ENCODE results near the gene SYMPK. TPM values are rescaled to one million over a fixed set of nuclear protein-coding genes. Genes with fewer than 3 reads are reported as not detected.

Gene SYMPK
- total and polyA plus RNA-seq, 7 experiments from 2014 or later = 9.9 to 110 (median 84.2) TPM

DNA sequence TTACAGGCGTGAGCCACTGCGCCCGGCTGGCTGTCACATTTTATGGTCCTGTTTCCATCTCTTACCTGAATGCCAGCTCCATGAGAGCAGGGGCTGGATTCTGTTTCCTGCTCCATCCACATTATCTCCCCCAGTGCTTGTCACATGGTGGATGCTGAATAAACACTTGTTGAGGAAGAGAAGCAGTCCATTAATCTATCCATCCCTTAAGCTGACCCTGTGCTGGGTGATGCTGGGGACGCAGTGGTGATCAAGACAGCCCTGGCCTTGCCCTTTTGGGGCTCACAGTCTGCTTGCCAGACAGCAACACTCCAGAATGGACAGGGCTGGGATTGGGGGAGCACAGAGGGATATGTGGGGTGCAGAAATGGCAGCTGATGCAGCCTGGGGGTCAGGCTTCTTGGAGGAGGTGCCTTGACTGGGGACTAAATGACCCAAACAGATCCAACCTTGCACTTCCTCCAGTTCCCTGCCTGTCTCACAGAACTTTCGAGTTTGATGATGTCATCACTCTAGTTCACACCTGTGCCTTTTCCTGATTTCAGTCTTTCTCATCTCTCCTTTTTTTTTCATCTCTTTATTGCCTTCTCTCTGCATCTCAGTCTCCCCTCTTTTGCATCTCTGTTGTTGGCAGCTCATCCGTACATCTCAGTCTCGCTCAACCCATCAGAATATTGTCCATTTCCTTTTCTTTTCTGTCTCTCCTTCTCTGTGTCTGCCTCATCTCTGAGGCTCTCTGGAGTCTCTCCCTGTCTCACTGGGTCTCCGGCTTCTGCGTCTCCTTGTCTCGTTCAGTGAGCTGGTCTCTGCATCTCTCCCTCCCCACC is 18.3 kb upstream of the SYMPK start:
- no peak for ATAC-seq
- H3K36me3 ChIP-seq (ENCODE audit: control insufficient read depth in 2 of 3, insufficient read depth in 3 of 3, low read length in 3 of 3) = no peaks in the 10 kb centered on the region
- H3K9me3 ChIP-seq (ENCODE audit: control insufficient read depth in 2 of 3, low read length in 3 of 3) = no peaks in the 10 kb centered on the region
- Mint-ChIP-seq H3K9me3 (peaks cover 0 to 4% (median 0%) of the 10 kb centered on the region in 11 donors), H3K4me1 (peaks cover 22 to 49% (median 35%) of the 10 kb centered on the region in 7 donors), H3K4me3 (peak overlapping the region in 1 of 10 donors; percentile 20), H3K36me3 (peaks cover 0 to 6% (median 5%) of the 10 kb centered on the region in 5 donors), H3K27me3 (peaks cover under 1 to 18% (median 8%) of the 10 kb centered on the region in 5 donors), H3K27ac (peak overlapping the region in 1 of 9 donors; percentile 88)
- H3K4me3 ChIP-seq (ENCODE audit: low read length) = no peak overlapping the region
- no peak for DNase-seq
- H3K27ac ChIP-seq (ENCODE audit: low read depth, low read length) = no peak overlapping the region
- H3K4me1 ChIP-seq (ENCODE audit: control insufficient read depth in 2 of 2, insufficient read depth in 2 of 2, low read length in 2 of 2) = peaks cover 10 to 39% of the 10 kb centered on the region in 2 donors
- intact Hi-C loops (cut with micrococcal nuclease) = loop anchor here (10.0 kb wide), 3 partner anchors 384 to 1604 kb away; partner anchors contain the start of gene KPTN (in 1 of the 2)
- no peaks in the 10 kb centered on the region for H3K27me3 ChIP-seq (ENCODE audit: control insufficient read depth in 2 of 2, insufficient read depth in 2 of 2, low read length in 2 of 2)
- ChIA-PET POLR2A (no interaction called here), CTCF (interaction anchor here (1.7 to 2.8 kb wide), 3 partner anchors 18 to 64 kb away, joined by 8 to 12 read pairs (median 9); partner anchors contain the start of genes MYPOP and SYMPK)

DNA sequence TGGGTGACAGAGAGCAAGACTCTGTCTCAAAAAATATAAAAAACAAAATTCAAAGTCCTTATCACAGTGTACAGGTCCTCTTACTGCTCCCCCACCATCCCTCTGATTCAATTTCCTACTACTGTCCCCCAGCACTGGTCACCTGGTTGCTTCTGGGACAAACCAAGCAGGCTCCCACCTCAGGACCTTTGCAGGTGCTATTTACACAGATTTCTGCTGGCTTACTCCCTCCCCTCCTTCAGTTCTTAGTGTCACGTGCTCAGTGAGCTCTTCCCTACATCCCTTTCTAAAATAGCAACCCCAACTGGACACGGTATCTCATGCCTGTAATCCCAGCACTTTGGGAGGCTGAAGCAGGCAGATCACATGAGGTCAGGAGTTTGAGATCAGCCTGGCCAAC is 17.0 kb upstream of the SYMPK start:
- DNase-seq = no peak
- POLR2A ChIA-PET = no interaction called here
- H3K4me3 ChIP-seq (ENCODE audit: low read length) = no peak overlapping the region
- Mint-ChIP-seq H3K36me3 (peaks cover 0 to 6% (median 5%) of the 10 kb centered on the region in 5 donors), H3K27ac (no peak overlapping the region), H3K9me3 (peaks cover 0 to 4% (median 0%) of the 10 kb centered on the region in 11 donors), H3K4me3 (no peak overlapping the region), H3K27me3 (peaks cover 4 to 31% (median 20%) of the 10 kb centered on the region in 5 donors), H3K4me1 (peaks cover 27 to 47% (median 34%) of the 10 kb centered on the region in 7 donors)
- H3K27ac ChIP-seq (ENCODE audit: low read depth, low read length) = no peak overlapping the region
- ATAC-seq = no peak
- CTCF ChIA-PET = no interaction called here
- H3K36me3 ChIP-seq (ENCODE audit: control insufficient read depth in 2 of 3, insufficient read depth in 3 of 3, low read length in 3 of 3) = no peaks in the 10 kb centered on the region
- intact Hi-C loops (cut with micrococcal nuclease) = loop anchor here (10.0 kb wide), 3 partner anchors 385 to 1605 kb away; partner anchors contain the start of gene KPTN (in 1 of the 2)
- peaks cover 9 to 40% of the 10 kb centered on the region in 2 donors for H3K4me1 ChIP-seq (ENCODE audit: control insufficient read depth in 2 of 2, insufficient read depth in 2 of 2, low read length in 2 of 2)
- H3K27me3 ChIP-seq (ENCODE audit: control insufficient read depth in 2 of 2, insufficient read depth in 2 of 2, low read length in 2 of 2) = no peaks in the 10 kb centered on the region
- H3K9me3 ChIP-seq (ENCODE audit: control insufficient read depth in 2 of 3, low read length in 3 of 3) = no peaks in the 10 kb centered on the region

DNA sequence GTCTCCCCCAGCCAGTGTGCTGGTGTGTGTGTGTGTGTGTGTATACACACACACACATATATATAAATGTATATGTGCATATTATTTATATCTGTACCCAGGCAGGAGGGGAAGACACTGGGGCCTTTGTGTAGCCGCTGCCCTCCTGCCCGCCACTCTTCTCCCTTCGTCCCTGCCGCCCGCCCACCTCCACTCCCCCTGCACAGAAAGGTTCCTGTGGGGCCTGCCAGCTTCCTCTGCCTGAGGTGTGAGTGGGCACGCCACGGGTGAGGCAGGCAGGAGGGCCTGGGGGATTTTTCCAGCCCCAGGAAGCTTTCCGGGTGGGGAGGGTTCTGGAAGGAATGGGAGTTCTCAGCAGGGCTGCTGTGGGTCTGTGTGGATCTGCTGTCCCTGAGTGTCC is 16.1 kb upstream of the SYMPK start:
- Mint-ChIP-seq H3K36me3 (peaks cover 0 to 6% (median 5%) of the 10 kb centered on the region in 5 donors), H3K4me1 (peaks cover 26 to 43% (median 33%) of the 10 kb centered on the region in 7 donors), H3K27ac (no peak overlapping the region), H3K4me3 (no peak overlapping the region), H3K27me3 (peaks cover 9 to 35% (median 23%) of the 10 kb centered on the region in 5 donors), H3K9me3 (peaks cover 0 to 4% (median 0%) of the 10 kb centered on the region in 11 donors)
- no peaks in the 10 kb centered on the region for H3K36me3 ChIP-seq (ENCODE audit: control insufficient read depth in 2 of 3, insufficient read depth in 3 of 3, low read length in 3 of 3)
- H3K9me3 ChIP-seq (ENCODE audit: control insufficient read depth in 2 of 3, low read length in 3 of 3) = no peaks in the 10 kb centered on the region
- no peak for ATAC-seq
- intact Hi-C loops (cut with micrococcal nuclease) = no loop called here
- ChIA-PET CTCF (no interaction called here), POLR2A (no interaction called here)
- no peak overlapping the region for H3K4me3 ChIP-seq (ENCODE audit: low read length)
- no peak overlapping the region for H3K27ac ChIP-seq (ENCODE audit: low read depth, low read length)
- DNase-seq = no peak
- H3K4me1 ChIP-seq (ENCODE audit: control insufficient read depth in 2 of 2, insufficient read depth in 2 of 2, low read length in 2 of 2) = peaks cover 3 to 31% of the 10 kb centered on the region in 2 donors
- H3K27me3 ChIP-seq (ENCODE audit: control insufficient read depth in 2 of 2, insufficient read depth in 2 of 2, low read length in 2 of 2) = no peaks in the 10 kb centered on the region

GRCh38 chr19:45878043-45878794 is 15.3 kb upstream of the SYMPK start:
- Histone ChIP-seq H3K4me1 (ENCODE audit: control insufficient read depth in 2 of 2, insufficient read depth in 2 of 2, low read length in 2 of 2) (peaks cover 3 to 23% of the 10 kb centered on the region in 2 donors), H3K27ac (ENCODE audit: low read depth, low read length) (no peak overlapping the region), H3K4me3 (ENCODE audit: low read length) (no peak overlapping the region), H3K9me3 (ENCODE audit: control insufficient read depth in 2 of 3, low read length in 3 of 3) (no peaks in the 10 kb centered on the region), H3K27me3 (ENCODE audit: control insufficient read depth in 2 of 2, insufficient read depth in 2 of 2, low read length in 2 of 2) (no peaks in the 10 kb centered on the region), H3K36me3 (ENCODE audit: control insufficient read depth in 2 of 3, insufficient read depth in 3 of 3, low read length in 3 of 3) (no peaks in the 10 kb centered on the region)
- Mint-ChIP-seq H3K27me3 (peaks cover 9 to 35% (median 23%) of the 10 kb centered on the region in 5 donors), H3K4me1 (peaks cover 18 to 35% (median 28%) of the 10 kb centered on the region in 7 donors), H3K27ac (peak overlapping the region in 4 of 9 donors; percentile 10 to 70 (median 29)), H3K36me3 (peaks cover 0 to 5% (median under 1%) of the 10 kb centered on the region in 5 donors), H3K4me3 (peak overlapping the region in 7 of 10 donors; percentile 0 to 68 (median 50)), H3K9me3 (peaks cover 0 to 4% (median 0%) of the 10 kb centered on the region in 11 donors)
- ATAC-seq (peak; percentile 31), DNase-seq (no peak)
- intact Hi-C loops (cut with micrococcal nuclease) = no loop called here
- ChIA-PET CTCF (no interaction called here), POLR2A (no interaction called here)

- intact Hi-C loops (cut with micrococcal nuclease) = no loop called here
- peaks cover 0 to 3% (median 0%) of the 10 kb centered on the region in 11 donors for H3K9me3 Mint-ChIP-seq
- ChIA-PET POLR2A (no interaction called here), CTCF (no interaction called here)
- H3K27ac Mint-ChIP-seq = peak overlapping the region in 5 of 9 donors; percentile 16 to 71 (median 50)
- H3K36me3 ChIP-seq (ENCODE audit: control insufficient read depth in 2 of 3, insufficient read depth in 3 of 3, low read length in 3 of 3) = no peaks in the 10 kb centered on the region
- peaks cover 15 to 26% (median 22%) of the 10 kb centered on the region in 7 donors for H3K4me1 Mint-ChIP-seq
- H3K4me1 ChIP-seq (ENCODE audit: control insufficient read depth in 2 of 2, insufficient read depth in 2 of 2, low read length in 2 of 2) = peaks cover 0 to 12% of the 10 kb centered on the region in 2 donors
- ATAC-seq = peak; percentile 41
- no peak overlapping the region for H3K27ac ChIP-seq (ENCODE audit: low read depth, low read length)
- H3K27me3 ChIP-seq (ENCODE audit: control insufficient read depth in 2 of 2, insufficient read depth in 2 of 2, low read length in 2 of 2) = no peaks in the 10 kb centered on the region
- H3K27me3 Mint-ChIP-seq = peaks cover 9 to 35% (median 23%) of the 10 kb centered on the region in 5 donors
- H3K4me3 Mint-ChIP-seq = peak overlapping the region; percentile 0 to 78 (median 54)
- no peak overlapping the region for H3K4me3 ChIP-seq (ENCODE audit: low read length)
- no peaks in the 10 kb centered on the region for H3K9me3 ChIP-seq (ENCODE audit: control insufficient read depth in 2 of 3, low read length in 3 of 3)
- DNase-seq = peak in 3 of 9 donors; percentile 27 to 47 (median 27)
- peaks cover 0 to 2% (median 0%) of the 10 kb centered on the region in 5 donors for H3K36me3 Mint-ChIP-seq
Observed at GRCh38 chr19:45876411-45877197, 13.7 kb upstream of the SYMPK start.

DNA sequence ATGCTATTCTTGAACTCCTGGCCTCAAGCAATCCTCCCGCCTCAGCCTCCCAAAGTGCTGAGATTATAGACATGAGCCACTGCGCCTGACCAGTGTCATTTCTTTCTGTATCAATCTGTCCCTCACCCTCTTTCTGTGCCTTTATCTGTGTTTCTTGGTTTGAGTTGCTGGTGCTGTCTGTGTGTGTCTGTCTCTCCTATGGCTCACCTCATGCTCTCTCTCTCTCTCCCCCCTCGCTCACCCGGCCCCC is 13.1 kb upstream of the SYMPK start:
- POLR2A ChIA-PET = no interaction called here
- Mint-ChIP-seq H3K9me3 (no peaks in the 10 kb centered on the region), H3K4me3 (peak overlapping the region; percentile 0 to 78 (median 47)), H3K27me3 (peaks cover 9 to 35% (median 23%) of the 10 kb centered on the region in 5 donors), H3K4me1 (peaks cover 13 to 23% (median 18%) of the 10 kb centered on the region in 7 donors), H3K36me3 (no peaks in the 10 kb centered on the region), H3K27ac (peak overlapping the region in 3 of 9 donors; percentile 7 to 60 (median 50))
- intact Hi-C loops (cut with micrococcal nuclease) = no loop called here
- Histone ChIP-seq H3K27me3 (ENCODE audit: control insufficient read depth in 2 of 2, insufficient read depth in 2 of 2, low read length in 2 of 2) (no peaks in the 10 kb centered on the region), H3K36me3 (ENCODE audit: control insufficient read depth in 2 of 3, insufficient read depth in 3 of 3, low read length in 3 of 3) (no peaks in the 10 kb centered on the region), H3K27ac (ENCODE audit: low read depth, low read length) (no peak overlapping the region), H3K9me3 (ENCODE audit: control insufficient read depth in 2 of 3, low read length in 3 of 3) (no peaks in the 10 kb centered on the region), H3K4me3 (ENCODE audit: low read length) (no peak overlapping the region), H3K4me1 (ENCODE audit: control insufficient read depth in 2 of 2, insufficient read depth in 2 of 2, low read length in 2 of 2) (peaks cover 0 to 12% of the 10 kb centered on the region in 2 donors)
- DNase-seq (peak in 2 of 9 donors; percentile 21 to 30), ATAC-seq (peak; percentile 61)
- CTCF ChIA-PET = no interaction called here
